Adrenal gland (tissue), 5 donors: ENCODE measurements around the gene UBE2J2.

ENCODE experiments used
- CTCF ChIP-seq, 6 experiments: fragments of 450-650 bp in 4 of 6; fragments of 200-600 bp in 2 of 6; sonication (generic) in 1 of 6; IDR thresholded peaks; 1 replicate in 5 of 6; 2 replicates in 1 of 6; pipeline versions ENCODE4 v1.5.1 to v1.8.0; 2016 to 2021; ENCODE audit warnings: antibody characterized with exemption in 6 of 6, mild to moderate bottlenecking in 2 of 6, moderate library complexity in 1 of 6
- POLR2A ChIP-seq, 2 donors: fragments of 450-650 bp; IDR thresholded peaks; one replicate each; pipeline ENCODE4 v1.6.1; 2017; ENCODE audit warnings: antibody characterized with exemption in 2 of 2, mild to moderate bottlenecking in 2 of 2, moderate library complexity in 1 of 2
- donor health status: DM: no; HTN: no; CAD: no.

- TF ChIP-seq CTCF (IDR thresholded peaks at IDR 0.05) (no peak), POLR2A (IDR thresholded peaks at IDR 0.05) (no peak)
Observed at GRCh38 chr1:1322418-1322817, 48.8 kb upstream of the UBE2J2 start.
